HepG2 (cell line): Measurements from ENCODE around the gene S100A5. TPM values are rescaled to one million over a fixed set of nuclear protein-coding genes. Genes with fewer than 3 reads are reported as not detected.

Source experiments
- ATAC-seq: fragments of 200-7000 bp; cut with Tn5 transposase; 3 replicates; pipeline ENCODE4 v1.9.1; 2020; ENCODE audit warnings: mild to moderate bottlenecking, moderate library complexity
- BruUV-seq: library from RNA; stranded (reverse); fragments of 400-500 nt; replicated peaks from 2 replicates; lab custom pipeline; 2021; lab: Mats Ljungman, UMichigan
- CTCF ChIA-PET: fragments of 300-600 bp; formaldehyde crosslinking; extraction: SDS; loops from one replicate; lab custom pipeline; 2021; ENCODE audit warnings: low total read pairs, inconsistent platforms, low intra/inter-chr PET ratio; lab: Yijun Ruan, JAX
- POLR2A ChIA-PET: fragments of 350-600 bp; sonication (Branson Sonifier 250); formaldehyde crosslinking; loops from one replicate; lab custom pipeline; 2020; ENCODE audit warnings: antibody characterized with exemption, inconsistent platforms; lab: Yijun Ruan, JAX
- DNase-seq: peaks from one replicate; pipeline ENCODE4 v3.0.0-alpha.2; 2015; ENCODE audit warnings: low spot score
- FAIRE-seq: peaks from 3 replicates; lab custom pipeline; 2011; peaks lifted over from hg19 to GRCh38; lab: Jason Lieb, UNC
- H2AFZ ChIP-seq: one replicate; pipeline ENCODE4 v1.6.1; 2011; ENCODE audit warnings: low read length, inconsistent platforms
- H3K27ac ChIP-seq: fragments of 300-600 bp; 3 replicates; pipeline ENCODE4 v1.8.0; 2011; ENCODE audit warnings: mixed run types, mild to moderate bottlenecking, mixed read lengths, low read length, inconsistent platforms; ENCODE audit not compliant: insufficient read depth; ENCODE audit errors: extremely low read length
- H3K27me3 ChIP-seq, 2 experiments: fragments of 200-600 bp in 1 of 2; 2 replicates in 1 of 2; 3 replicates in 1 of 2; pipeline versions ENCODE4 v1.6.0 to v1.8.0; 2011; ENCODE audit warnings: low read length in 2 of 2, mild to moderate bottlenecking in 2 of 2, moderate library complexity in 2 of 2, inconsistent platforms in 1 of 2; ENCODE audit not compliant: insufficient read depth in 2 of 2, control insufficient read depth in 1 of 2
- H3K36me3 ChIP-seq, 2 experiments: fragments of 200-600 bp in 1 of 2; replicated peaks in 1 of 2; 2 replicates in 1 of 2; 3 replicates in 1 of 2; pipeline versions ENCODE4 v1.5.1 to v1.8.0; 2011; ENCODE audit warnings: low read length in 2 of 2, inconsistent platforms in 1 of 2; ENCODE audit not compliant: insufficient read depth in 2 of 2, control insufficient read depth in 1 of 2
- H3K4me1 ChIP-seq: 2 replicates; pipeline ENCODE4 v1.5.1; 2012; ENCODE audit warnings: low read length, inconsistent platforms; ENCODE audit not compliant: insufficient read depth
- H3K4me2 ChIP-seq: 2 replicates; pipeline ENCODE4 v1.6.0; 2011; ENCODE audit warnings: low read depth, low read length, inconsistent platforms
- H3K4me3 ChIP-seq, 3 experiments: fragments of 200-600 bp in 1 of 3; sonication (generic), shearing (Covaris generic) in 1 of 3; replicated peaks in 1 of 3; 2 replicates each; pipeline ENCODE4 v1.5.1; 2011 to 2016; ENCODE audit warnings: low read length in 3 of 3, inconsistent platforms in 2 of 3, low read depth in 2 of 3, mild to moderate bottlenecking in 2 of 3, control low read depth in 1 of 3, mixed read lengths in 1 of 3; ENCODE audit not compliant: insufficient read depth in 1 of 3
- H3K79me2 ChIP-seq: one replicate; pipeline ENCODE4 v1.6.1; 2011; ENCODE audit warnings: low read length, inconsistent platforms; ENCODE audit not compliant: insufficient read depth
- H3K9ac ChIP-seq: 2 replicates; pipeline ENCODE4 v1.6.0; 2011; ENCODE audit warnings: mild to moderate bottlenecking, low read depth, low read length, inconsistent platforms; ENCODE audit not compliant: insufficient read depth
- H3K9me3 ChIP-seq: 2 replicates; pipeline ENCODE4 v1.5.1; 2012; ENCODE audit warnings: mild to moderate bottlenecking, low read length
- H4K20me1 ChIP-seq: 2 replicates; pipeline ENCODE4 v1.6.0; 2011; ENCODE audit warnings: inconsistent platforms, mild to moderate bottlenecking, low read length, moderate library complexity; ENCODE audit not compliant: insufficient read depth
- ESRRA ChIP-seq: sonication (generic); formaldehyde crosslinking; IDR thresholded peaks from 2 replicates; pipeline ENCODE4 v1.5.1; 2020; ENCODE audit warnings: mild to moderate bottlenecking, low read depth, missing genetic modification reagents
- FOXP1 ChIP-seq, 2 experiments: fragments of 450-650 bp in 1 of 2; IDR thresholded peaks; 2 replicates each; pipeline ENCODE4 v1.6.1; 2017 to 2018; ENCODE audit warnings: antibody characterized with exemption in 1 of 2
- GABPA ChIP-seq, 2 experiments: IDR thresholded peaks; 2 replicates each; pipeline ENCODE4 v1.6.1; 2011 to 2016; ENCODE audit warnings: low read depth in 2 of 2, low read length in 1 of 2, missing biosample characterization in 1 of 2, missing genetic modification characterization in 1 of 2
- GATAD2A ChIP-seq: IDR thresholded peaks from 2 replicates; pipeline ENCODE4 v1.6.1; 2016
- HNRNPK ChIP-seq: fragments of 200-400 bp; formaldehyde crosslinking; IDR thresholded peaks from 2 replicates; pipeline ENCODE4 v1.6.1; 2018; ENCODE audit warnings: low read length, low read depth, moderate library complexity, mild to moderate bottlenecking; ENCODE audit not compliant: poor library complexity, severe bottlenecking
- SALL1 ChIP-seq: sonication (generic); formaldehyde crosslinking; IDR thresholded peaks from 2 replicates; pipeline ENCODE4 v1.8.0; 2022; ENCODE audit warnings: mild to moderate bottlenecking, missing genetic modification reagents
- SRSF1 ChIP-seq: fragments of 200-400 bp; formaldehyde crosslinking; optimal IDR thresholded peaks from 2 replicates; pipeline ENCODE3; 2017; ENCODE audit warnings: mild to moderate bottlenecking, low read depth, low read length, moderate library complexity
- TARDBP ChIP-seq: sonication (generic); formaldehyde crosslinking; IDR thresholded peaks from 2 replicates; pipeline ENCODE4 v1.8.0; 2022; ENCODE audit warnings: mild to moderate bottlenecking, missing genetic modification reagents
- ZBTB21 ChIP-seq: sonication (generic); formaldehyde crosslinking; IDR thresholded peaks from 2 replicates; pipeline ENCODE4 v1.4.0; 2020; ENCODE audit warnings: missing genetic modification reagents
- WGBS: methylation state at CpG from one replicate; pipeline ENCODE4 v1.1.6; 2017; ENCODE audit warnings: low lambda C conversion rate; 5-methylcytosine and 5-hydroxymethylcytosine counted together
- in situ Hi-C: cut with HindIII; loops from 2 replicates; pipeline ENCODE4 v1.10.0; 2017; ENCODE audit warnings: low pct_unique_long_range_greater_than_20kb; ENCODE audit not compliant: extremely low pct_ligation_motif_present
- intact Hi-C: fragments of 100-400 bp; cut with micrococcal nuclease; formaldehyde crosslinking; loops from one replicate; pipeline ENCODE4 v1.10.0; 2022; ENCODE audit not compliant: unreplicated experiment
- polyA plus RNA-seq, 8 experiments: library from polyadenylated mRNA; depleted of rRNA in 3 of 8; stranded (reverse) in 7 of 8; unstranded in 1 of 8; fragments of >200 nt; fragmentation: Illumina TruSeq in 4 of 8; extraction: Trizol in 4 of 8; gene quantifications; 2 replicates each; pipeline versions ENCODE4 v1.2.1 to v1.2.3, GENCODE V29; 2011 to 2016; ENCODE audit warnings: low read depth in 4 of 8, missing spikeins in 1 of 8, mixed read lengths in 1 of 8; ENCODE audit not compliant: insufficient read depth in 1 of 8
- total RNA-seq, 5 experiments: library from RNA; depleted of rRNA; stranded (reverse); fragments of >200 nt; fragmentation: Illumina TruSeq; extraction: Trizol; gene quantifications; 2 replicates each; pipeline ENCODE4 v1.2.3, GENCODE V29; 2016; ENCODE audit warnings: low read depth in 1 of 5
- TF ChIP-seq, protein P1 (sequence below): sonication (generic); formaldehyde crosslinking; conservative IDR thresholded peaks from 2 replicates; pipeline ENCODE4 v1.4.0; 2020; ENCODE audit warnings: mild to moderate bottlenecking, missing genetic modification reagents, moderate library complexity
- TF ChIP-seq, protein P2 (sequence below): sonication (generic); formaldehyde crosslinking; IDR thresholded peaks from 2 replicates; pipeline ENCODE4 v1.5.1; 2020; ENCODE audit warnings: mild to moderate bottlenecking, missing genetic modification reagents, moderate library complexity
- TF ChIP-seq, protein P3 (sequence below): sonication (generic); formaldehyde crosslinking; IDR thresholded peaks from 2 replicates; pipeline ENCODE4 v1.4.0; 2020; ENCODE audit warnings: missing genetic modification reagents, borderline replicate concordance

The S100A5 gene
- total and polyA plus RNA-seq, 2 of the 13 experiments (the other 11 are each of a cell fraction or from before 2014, with no cell fraction given), result not detected

DNA sequence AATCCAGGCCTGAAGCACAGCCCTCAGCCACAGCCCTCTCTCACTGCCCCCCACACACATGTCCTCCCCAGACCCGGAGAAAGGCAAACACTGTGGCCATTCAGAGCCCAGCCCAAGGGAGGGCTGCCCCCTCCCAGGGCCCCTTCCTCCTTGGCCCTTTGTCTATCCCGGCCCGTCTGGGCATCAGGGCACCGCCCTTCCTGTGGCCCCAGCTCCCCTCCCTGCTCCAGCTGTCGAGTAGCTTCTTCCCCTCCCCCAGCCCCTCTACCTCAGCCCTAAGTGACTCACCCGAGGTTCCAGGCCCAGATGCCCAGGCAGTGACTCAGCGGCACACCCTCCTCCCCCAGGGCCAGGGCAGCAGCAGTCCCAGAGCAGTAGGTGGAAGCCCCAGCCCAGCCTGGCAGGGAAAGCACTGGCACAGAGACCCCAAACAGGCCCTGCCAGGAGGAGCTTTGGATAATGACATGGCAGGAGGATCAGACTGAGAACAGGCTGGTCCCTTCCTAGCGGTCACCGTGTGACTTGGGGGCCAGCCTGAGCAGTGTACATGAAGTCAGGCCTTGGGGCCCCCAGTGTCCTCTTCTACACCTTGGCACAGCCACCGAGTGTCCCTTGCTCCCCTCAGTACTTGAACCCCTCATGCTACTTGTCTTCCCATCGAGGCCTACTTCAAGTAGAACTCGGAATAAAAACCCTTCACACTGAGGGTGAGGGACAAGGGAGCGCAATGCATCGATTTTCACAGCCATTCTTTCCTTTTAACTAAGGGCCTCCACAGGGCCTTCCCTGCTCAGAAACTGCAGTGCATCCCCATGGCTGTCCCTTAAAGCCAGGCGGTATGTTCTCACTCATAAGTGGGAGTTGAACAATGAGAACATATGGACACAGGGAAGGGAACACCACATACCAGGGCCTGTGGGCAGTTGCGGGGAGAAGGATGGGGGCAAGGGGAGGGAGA lies 26.0 kb upstream of the S100A5 start:
- in situ Hi-C loops (loop anchor here (5.0 kb wide), 2 partner anchors 34 to 59 kb away; no protein-coding TSS in a partner anchor), intact Hi-C loops (no loop called here)
- H3K36me3 ChIP-seq, result no peaks in the 10 kb centered on the region
- no peaks in the 10 kb centered on the region for H3K79me2 ChIP-seq
- CTCF ChIA-PET, result interaction anchor here (1.0 to 3.5 kb wide), 2 partner anchors 34 to 56 kb away, joined by 3 to 42 read pairs; no protein-coding TSS in a partner anchor
- peak; percentile 89 for DNase-seq
- H4K20me1 ChIP-seq, result no peaks in the 10 kb centered on the region
- peaks cover 54% of the 10 kb centered on the region for H3K4me1 ChIP-seq
- peak; percentile 48 for FAIRE-seq
- POLR2A ChIA-PET, result interaction anchor here (0.6 to 3.1 kb wide), 18 partner anchors 9 to 161 kb away, joined by 3 to 49 read pairs (median 4); partner anchors contain the start of genes CHTOP, ILF2, INTS3 and S100A13
- H3K27me3 ChIP-seq, result no peaks in the 10 kb centered on the region
- H3K4me2 ChIP-seq, result peak overlapping the region; percentile 66
- H3K4me3 ChIP-seq, result peak overlapping the region in 1 of 3 experiments; percentile 48; a peak in 2 of 6 replicates
- WGBS, result 34% methylated on average over 14 of the region's 16 CpGs
- H2AFZ ChIP-seq, result peak overlapping the region; percentile 34
- peak overlapping the region; percentile 48 for H3K9ac ChIP-seq
- BruUV-seq, result TSS peak; percentile 91
- ATAC-seq, result peak; percentile 82
- no peaks in the 10 kb centered on the region for H3K9me3 ChIP-seq
- peak overlapping the region; percentile 35 for H3K27ac ChIP-seq
- TF ChIP-seq TARDBP (CRISPR knock-in tag) (peak; percentile 64; the same call in 1 of the 2 replicates), FOXP1 (IDR thresholded peaks at IDR 0.05) (no peak), FOXP1 (CRISPR knock-in tag; IDR thresholded peaks at IDR 0.05) (0 out of 2 replicates have a peak, but pooled peaks have one; percentile 27), HNRNPK (peak; percentile 32), ESRRA (CRISPR knock-in tag) (peak; percentile 35; the same call in 1 of the 2 replicates), SALL1 (peak; percentile 62; the same call in 1 of the 2 replicates), GATAD2A (CRISPR knock-in tag) (peak; percentile 76), ZBTB21 (CRISPR knock-in tag) (no peak), SRSF1 (peak; percentile 43), GABPA (IDR thresholded peaks at IDR 0.05; ENCODE audit: low read depth, low read length) (no peak), GABPA (CRISPR knock-in tag; IDR thresholded peaks at IDR 0.05; ENCODE audit: low read depth) (peak; percentile 59; the same call in 1 of the 2 replicates)
- TF ChIP-seq, protein P1, sequence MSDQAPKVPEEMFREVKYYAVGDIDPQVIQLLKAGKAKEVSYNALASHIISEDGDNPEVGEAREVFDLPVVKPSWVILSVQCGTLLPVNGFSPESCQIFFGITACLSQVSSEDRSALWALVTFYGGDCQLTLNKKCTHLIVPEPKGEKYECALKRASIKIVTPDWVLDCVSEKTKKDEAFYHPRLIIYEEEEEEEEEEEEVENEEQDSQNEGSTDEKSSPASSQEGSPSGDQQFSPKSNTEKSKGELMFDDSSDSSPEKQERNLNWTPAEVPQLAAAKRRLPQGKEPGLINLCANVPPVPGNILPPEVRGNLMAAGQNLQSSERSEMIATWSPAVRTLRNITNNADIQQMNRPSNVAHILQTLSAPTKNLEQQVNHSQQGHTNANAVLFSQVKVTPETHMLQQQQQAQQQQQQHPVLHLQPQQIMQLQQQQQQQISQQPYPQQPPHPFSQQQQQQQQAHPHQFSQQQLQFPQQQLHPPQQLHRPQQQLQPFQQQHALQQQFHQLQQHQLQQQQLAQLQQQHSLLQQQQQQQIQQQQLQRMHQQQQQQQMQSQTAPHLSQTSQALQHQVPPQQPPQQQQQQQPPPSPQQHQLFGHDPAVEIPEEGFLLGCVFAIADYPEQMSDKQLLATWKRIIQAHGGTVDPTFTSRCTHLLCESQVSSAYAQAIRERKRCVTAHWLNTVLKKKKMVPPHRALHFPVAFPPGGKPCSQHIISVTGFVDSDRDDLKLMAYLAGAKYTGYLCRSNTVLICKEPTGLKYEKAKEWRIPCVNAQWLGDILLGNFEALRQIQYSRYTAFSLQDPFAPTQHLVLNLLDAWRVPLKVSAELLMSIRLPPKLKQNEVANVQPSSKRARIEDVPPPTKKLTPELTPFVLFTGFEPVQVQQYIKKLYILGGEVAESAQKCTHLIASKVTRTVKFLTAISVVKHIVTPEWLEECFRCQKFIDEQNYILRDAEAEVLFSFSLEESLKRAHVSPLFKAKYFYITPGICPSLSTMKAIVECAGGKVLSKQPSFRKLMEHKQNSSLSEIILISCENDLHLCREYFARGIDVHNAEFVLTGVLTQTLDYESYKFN (CRISPR knock-in tag), result peak; percentile 61
- TF ChIP-seq, protein P2, sequence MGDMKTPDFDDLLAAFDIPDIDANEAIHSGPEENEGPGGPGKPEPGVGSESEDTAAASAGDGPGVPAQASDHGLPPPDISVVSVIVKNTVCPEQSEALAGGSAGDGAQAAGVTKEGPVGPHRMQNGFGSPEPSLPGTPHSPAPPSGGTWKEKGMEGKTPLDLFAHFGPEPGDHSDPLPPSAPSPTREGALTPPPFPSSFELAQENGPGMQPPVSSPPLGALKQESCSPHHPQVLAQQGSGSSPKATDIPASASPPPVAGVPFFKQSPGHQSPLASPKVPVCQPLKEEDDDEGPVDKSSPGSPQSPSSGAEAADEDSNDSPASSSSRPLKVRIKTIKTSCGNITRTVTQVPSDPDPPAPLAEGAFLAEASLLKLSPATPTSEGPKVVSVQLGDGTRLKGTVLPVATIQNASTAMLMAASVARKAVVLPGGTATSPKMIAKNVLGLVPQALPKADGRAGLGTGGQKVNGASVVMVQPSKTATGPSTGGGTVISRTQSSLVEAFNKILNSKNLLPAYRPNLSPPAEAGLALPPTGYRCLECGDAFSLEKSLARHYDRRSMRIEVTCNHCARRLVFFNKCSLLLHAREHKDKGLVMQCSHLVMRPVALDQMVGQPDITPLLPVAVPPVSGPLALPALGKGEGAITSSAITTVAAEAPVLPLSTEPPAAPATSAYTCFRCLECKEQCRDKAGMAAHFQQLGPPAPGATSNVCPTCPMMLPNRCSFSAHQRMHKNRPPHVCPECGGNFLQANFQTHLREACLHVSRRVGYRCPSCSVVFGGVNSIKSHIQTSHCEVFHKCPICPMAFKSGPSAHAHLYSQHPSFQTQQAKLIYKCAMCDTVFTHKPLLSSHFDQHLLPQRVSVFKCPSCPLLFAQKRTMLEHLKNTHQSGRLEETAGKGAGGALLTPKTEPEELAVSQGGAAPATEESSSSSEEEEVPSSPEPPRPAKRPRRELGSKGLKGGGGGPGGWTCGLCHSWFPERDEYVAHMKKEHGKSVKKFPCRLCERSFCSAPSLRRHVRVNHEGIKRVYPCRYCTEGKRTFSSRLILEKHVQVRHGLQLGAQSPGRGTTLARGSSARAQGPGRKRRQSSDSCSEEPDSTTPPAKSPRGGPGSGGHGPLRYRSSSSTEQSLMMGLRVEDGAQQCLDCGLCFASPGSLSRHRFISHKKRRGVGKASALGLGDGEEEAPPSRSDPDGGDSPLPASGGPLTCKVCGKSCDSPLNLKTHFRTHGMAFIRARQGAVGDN (CRISPR knock-in tag), result peak; percentile 78
- TF ChIP-seq, protein P3, sequence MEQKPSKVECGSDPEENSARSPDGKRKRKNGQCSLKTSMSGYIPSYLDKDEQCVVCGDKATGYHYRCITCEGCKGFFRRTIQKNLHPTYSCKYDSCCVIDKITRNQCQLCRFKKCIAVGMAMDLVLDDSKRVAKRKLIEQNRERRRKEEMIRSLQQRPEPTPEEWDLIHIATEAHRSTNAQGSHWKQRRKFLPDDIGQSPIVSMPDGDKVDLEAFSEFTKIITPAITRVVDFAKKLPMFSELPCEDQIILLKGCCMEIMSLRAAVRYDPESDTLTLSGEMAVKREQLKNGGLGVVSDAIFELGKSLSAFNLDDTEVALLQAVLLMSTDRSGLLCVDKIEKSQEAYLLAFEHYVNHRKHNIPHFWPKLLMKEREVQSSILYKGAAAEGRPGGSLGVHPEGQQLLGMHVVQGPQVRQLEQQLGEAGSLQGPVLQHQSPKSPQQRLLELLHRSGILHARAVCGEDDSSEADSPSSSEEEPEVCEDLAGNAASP, result peak; percentile 57; the same call in 1 of the 2 replicates
